GM12878 (cell line): ENCODE results near the gene POGLUT3. TPM values are rescaled to one million over a fixed set of nuclear protein-coding genes. Genes with fewer than 3 reads are reported as not detected.

Experiments
- ATAC-seq: fragments of 200-7000 bp; cut with Tn5 transposase; 3 replicates; pipeline ENCODE4 v1.9.1; 2020; ENCODE audit warnings: mild to moderate bottlenecking, moderate library complexity
- BruUV-seq: library from RNA; stranded (reverse); fragments of 400-500 nt; replicated peaks from 2 replicates; lab custom pipeline; 2021; lab: Mats Ljungman, UMichigan
- CTCF ChIA-PET: fragments of 300-600 bp; sonication (Branson Sonifier 250); formaldehyde crosslinking; extraction: SDS; loops from one replicate; lab custom pipeline; 2021; ENCODE audit warnings: inconsistent platforms; lab: Yijun Ruan, JAX
- POLR2A ChIA-PET: fragments of 350-600 bp; formaldehyde crosslinking; extraction: SDS; loops from one replicate; lab custom pipeline; 2021; ENCODE audit warnings: inconsistent platforms; lab: Charles Lee
- RAD21 ChIA-PET: fragments of 300-600 bp; sonication (Branson Sonifier 250); formaldehyde crosslinking; loops from one replicate; lab custom pipeline; 2023; ENCODE audit warnings: antibody characterized with exemption; ENCODE audit not compliant: unreplicated experiment; lab: Charles Lee
- SMC1A ChIA-PET: fragments of 300-600 bp; sonication (Branson Sonifier 250); formaldehyde crosslinking; loops from one replicate; lab custom pipeline; 2023; ENCODE audit not compliant: unreplicated experiment, uncharacterized antibody; lab: Charles Lee
- DNase-seq: peaks from one replicate; pipeline ENCODE4 v3.0.0-alpha.2; 2011; ENCODE audit warnings: low read depth, low spot score
- FAIRE-seq: peaks from 3 replicates; lab custom pipeline; 2011; peaks lifted over from hg19 to GRCh38; lab: Jason Lieb, UNC
- H2AFZ ChIP-seq: 2 replicates; pipeline ENCODE4 v1.6.0; 2011; ENCODE audit warnings: low read depth, low read length, control low read depth; ENCODE audit not compliant: control insufficient read depth
- H3K27ac ChIP-seq: 2 replicates; pipeline ENCODE4 v1.5.1; 2011; ENCODE audit warnings: control low read depth; ENCODE audit not compliant: control insufficient read depth, insufficient read depth
- H3K27me3 ChIP-seq, 2 experiments: replicated peaks in 1 of 2; 2 replicates each; pipeline versions ENCODE4 v1.6.0 to v1.6.1; 2011; ENCODE audit warnings: low read length in 1 of 2; ENCODE audit not compliant: control insufficient read depth in 2 of 2, insufficient read depth in 2 of 2
- H3K36me3 ChIP-seq, 2 experiments: 2 replicates each; pipeline ENCODE4 v1.5.1; 2011; ENCODE audit warnings: low read length in 1 of 2; ENCODE audit not compliant: control insufficient read depth in 2 of 2, insufficient read depth in 2 of 2
- H3K4me1 ChIP-seq: 2 replicates; pipeline ENCODE4 v1.6.1; 2011; ENCODE audit warnings: mild to moderate bottlenecking, low read length, moderate library complexity, mixed read lengths; ENCODE audit not compliant: control insufficient read depth, insufficient read depth
- H3K4me2 ChIP-seq: 2 replicates; pipeline ENCODE4 v1.6.0; 2011; ENCODE audit warnings: control low read depth; ENCODE audit not compliant: control insufficient read depth, insufficient read depth
- H3K4me3 ChIP-seq: fragments of 200-600 bp; sonication (generic); 2 replicates; pipeline ENCODE4 v1.5.1; 2016
- H3K79me2 ChIP-seq: 2 replicates; pipeline ENCODE4 v1.6.0; 2011; ENCODE audit warnings: low read length; ENCODE audit not compliant: control insufficient read depth, insufficient read depth
- H3K9ac ChIP-seq: 2 replicates; pipeline ENCODE4 v1.8.0; 2011; ENCODE audit warnings: low read length, control low read depth, mixed read lengths; ENCODE audit not compliant: control insufficient read depth, insufficient read depth
- H3K9me3 ChIP-seq: replicated peaks from 3 replicates; pipeline ENCODE4 v1.5.1; 2011; ENCODE audit warnings: mild to moderate bottlenecking, low read length; ENCODE audit not compliant: control insufficient read depth, insufficient read depth
- H4K20me1 ChIP-seq: 2 replicates; pipeline ENCODE4 v1.6.0; 2011; ENCODE audit not compliant: control insufficient read depth, insufficient read depth
- BCL11A ChIP-seq: IDR thresholded peaks from 2 replicates; pipeline ENCODE4 v1.6.1; 2011; ENCODE audit warnings: low read depth, low read length
- CHD2 ChIP-seq: IDR thresholded peaks from 2 replicates; pipeline ENCODE4 v1.6.1; 2011; ENCODE audit warnings: low read depth, low read length, improper control_type of control experiment, borderline replicate concordance
- EGR1 ChIP-seq, 2 experiments: IDR thresholded peaks; 1 replicate in 1 of 2; 2 replicates in 1 of 2; pipeline ENCODE4 v1.6.1; 2011 to 2012; ENCODE audit warnings: low read depth in 2 of 2, low read length in 2 of 2, borderline replicate concordance in 1 of 2, mild to moderate bottlenecking in 1 of 2, moderate library complexity in 1 of 2
- ETV6 ChIP-seq, 2 experiments: fragments of 450-650 bp in 1 of 2; IDR thresholded peaks in 1 of 2; conservative IDR thresholded peaks in 1 of 2; 2 replicates each; pipeline ENCODE4 v1.6.1; 2014; ENCODE audit warnings: antibody characterized with exemption in 1 of 2, borderline replicate concordance in 1 of 2, low read depth in 1 of 2, mild to moderate bottlenecking in 1 of 2, moderate library complexity in 1 of 2
- KAT2A ChIP-seq: conservative IDR thresholded peaks from 2 replicates; pipeline ENCODE4 v1.6.1; 2011; ENCODE audit warnings: low read depth, low read length; ENCODE audit not compliant: control insufficient read depth
- MEF2A ChIP-seq: IDR thresholded peaks from 2 replicates; pipeline ENCODE4 v1.6.1; 2011; ENCODE audit warnings: low read depth, mild to moderate bottlenecking, low read length, moderate library complexity; ENCODE audit not compliant: insufficient read depth
- POLR2AphosphoS2 ChIP-seq: IDR thresholded peaks from 2 replicates; pipeline ENCODE4 v1.6.1; 2011; ENCODE audit warnings: low read depth, mild to moderate bottlenecking, low read length, improper control_type of control experiment, moderate library complexity
- STAT3 ChIP-seq: IDR thresholded peaks from 2 replicates; pipeline ENCODE4 v1.6.1; 2011; ENCODE audit warnings: low read depth, low read length, improper control_type of control experiment
- YY1 ChIP-seq: IDR thresholded peaks from 2 replicates; pipeline ENCODE4 v1.6.1; 2011; ENCODE audit warnings: low read depth, mild to moderate bottlenecking, low read length
- WGBS: methylation state at CpG from one replicate; pipeline ENCODE4 v1.1.6; 2016; ENCODE audit warnings: low lambda C conversion rate; ENCODE audit not compliant: insufficient replicate concordance, insufficient coverage; ENCODE audit errors: missing lambda C conversion rate; 5-methylcytosine and 5-hydroxymethylcytosine counted together
- in situ Hi-C: fragments of 300-500 bp; cut with MboI; formaldehyde crosslinking; loops from 9 replicates; pipeline ENCODE4 v1.14.3; 2018; ENCODE audit warnings: mixed read lengths
- intact Hi-C: fragments of 100-400 bp; cut with micrococcal nuclease; formaldehyde crosslinking; loops from one replicate; pipeline ENCODE4 v1.14.2; 2022; ENCODE audit not compliant: unreplicated experiment
- polyA plus RNA-seq, 11 experiments: library from polyadenylated mRNA; depleted of rRNA in 4 of 11; unstranded in 6 of 11; stranded (reverse) in 5 of 11; fragments of >200 nt; fragmentation: Nextera tagmentation in 4 of 11; fragmentation: Illumina TruSeq in 1 of 11; extraction: Ambion mirVana in 4 of 11; extraction: Trizol in 1 of 11; gene quantifications; 1 replicate in 1 of 11; 2 replicates in 10 of 11; pipeline versions ENCODE4 v1.2.1 to v1.2.3, GENCODE V29; 2011 to 2016; ENCODE audit warnings: inconsistent platforms in 2 of 11, missing spikeins in 2 of 11, low read depth in 1 of 11
- total RNA-seq, 4 experiments: library from RNA; depleted of rRNA in 3 of 4; stranded (reverse); fragments of >200 nt in 3 of 4; fragmentation: Illumina TruSeq in 1 of 4; extraction: Trizol in 1 of 4; gene quantifications; 2 replicates each; pipeline versions ENCODE4 v1.2.1 to v1.2.3, GENCODE V29; 2013 to 2021
- TF ChIP-seq, protein P1 (sequence below): fragments of 450-650 bp; IDR thresholded peaks from 2 replicates; pipeline ENCODE4 v1.6.1; 2018; ENCODE audit warnings: mild to moderate bottlenecking, low read depth, moderate library complexity; ENCODE audit not compliant: partially characterized antibody
- TF ChIP-seq, protein P2 (sequence below): fragments of 450-650 bp; IDR thresholded peaks from 2 replicates; pipeline ENCODE4 v1.6.1; 2016; ENCODE audit warnings: mild to moderate bottlenecking, moderate library complexity, borderline replicate concordance
- TF ChIP-seq, protein P3 (sequence below): fragments of 450-650 bp; IDR thresholded peaks from 2 replicates; pipeline ENCODE4 v1.6.1; 2017; ENCODE audit warnings: mild to moderate bottlenecking, moderate library complexity

Gene POGLUT3
- total and polyA plus RNA-seq, 10 of the 15 experiments (the other 5 are each of a cell fraction or from before 2014, with no cell fraction given), result 3.7 to 21.5 (median 12.9) TPM

GRCh38 chr11:108500721-108501120 is 2.5 kb upstream of the POGLUT3 start:
- intact Hi-C loops (no loop called here), in situ Hi-C loops (no loop called here)
- DNase-seq (no peak), FAIRE-seq (no peak), ATAC-seq (no peak)
- RAD21 ChIA-PET, result no interaction called here
- no peak overlapping the region for H3K27ac ChIP-seq
- H3K36me3 ChIP-seq, result no peaks in the 10 kb centered on the region
- no peaks in the 10 kb centered on the region for H4K20me1 ChIP-seq
- SMC1A ChIA-PET, result interaction anchor here (0.8 to 1.0 kb wide), 2 partner anchors 29 to 146 kb away, joined by 3 to 4 read pairs; no protein-coding TSS in a partner anchor
- POLR2A ChIA-PET, result interaction anchor here (1.0 kb wide), 1 partner anchor 571 kb away, joined by 4 read pairs; no protein-coding TSS in a partner anchor
- no peak overlapping the region for H3K4me3 ChIP-seq
- CTCF ChIA-PET, result interaction anchor here (0.6 to 1.2 kb wide), 2 partner anchors 9 to 135 kb away, joined by 3 to 5 read pairs; no protein-coding TSS in a partner anchor
- peaks cover 8% of the 10 kb centered on the region for H3K79me2 ChIP-seq
- H3K4me1 ChIP-seq, result no peaks in the 10 kb centered on the region
- H3K9ac ChIP-seq, result no peak overlapping the region
- WGBS, result 63% methylated on average over 2 of the region's 2 CpGs
- H3K4me2 ChIP-seq, result no peak overlapping the region
- no peak overlapping the region for H2AFZ ChIP-seq
- H3K9me3 ChIP-seq, result no peaks in the 10 kb centered on the region
- H3K27me3 ChIP-seq, result no peaks in the 10 kb centered on the region
- BruUV-seq, result no TSS peak
- TF ChIP-seq, protein P1, sequence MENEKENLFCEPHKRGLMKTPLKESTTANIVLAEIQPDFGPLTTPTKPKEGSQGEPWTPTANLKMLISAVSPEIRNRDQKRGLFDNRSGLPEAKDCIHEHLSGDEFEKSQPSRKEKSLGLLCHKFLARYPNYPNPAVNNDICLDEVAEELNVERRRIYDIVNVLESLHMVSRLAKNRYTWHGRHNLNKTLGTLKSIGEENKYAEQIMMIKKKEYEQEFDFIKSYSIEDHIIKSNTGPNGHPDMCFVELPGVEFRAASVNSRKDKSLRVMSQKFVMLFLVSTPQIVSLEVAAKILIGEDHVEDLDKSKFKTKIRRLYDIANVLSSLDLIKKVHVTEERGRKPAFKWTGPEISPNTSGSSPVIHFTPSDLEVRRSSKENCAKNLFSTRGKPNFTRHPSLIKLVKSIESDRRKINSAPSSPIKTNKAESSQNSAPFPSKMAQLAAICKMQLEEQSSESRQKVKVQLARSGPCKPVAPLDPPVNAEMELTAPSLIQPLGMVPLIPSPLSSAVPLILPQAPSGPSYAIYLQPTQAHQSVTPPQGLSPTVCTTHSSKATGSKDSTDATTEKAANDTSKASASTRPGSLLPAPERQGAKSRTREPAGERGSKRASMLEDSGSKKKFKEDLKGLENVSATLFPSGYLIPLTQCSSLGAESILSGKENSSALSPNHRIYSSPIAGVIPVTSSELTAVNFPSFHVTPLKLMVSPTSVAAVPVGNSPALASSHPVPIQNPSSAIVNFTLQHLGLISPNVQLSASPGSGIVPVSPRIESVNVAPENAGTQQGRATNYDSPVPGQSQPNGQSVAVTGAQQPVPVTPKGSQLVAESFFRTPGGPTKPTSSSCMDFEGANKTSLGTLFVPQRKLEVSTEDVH, result no peak
- no peak for TF ChIP-seq BCL11A
- no peak for TF ChIP-seq MEF2A
- no peak for TF ChIP-seq YY1
- TF ChIP-seq, protein P2, sequence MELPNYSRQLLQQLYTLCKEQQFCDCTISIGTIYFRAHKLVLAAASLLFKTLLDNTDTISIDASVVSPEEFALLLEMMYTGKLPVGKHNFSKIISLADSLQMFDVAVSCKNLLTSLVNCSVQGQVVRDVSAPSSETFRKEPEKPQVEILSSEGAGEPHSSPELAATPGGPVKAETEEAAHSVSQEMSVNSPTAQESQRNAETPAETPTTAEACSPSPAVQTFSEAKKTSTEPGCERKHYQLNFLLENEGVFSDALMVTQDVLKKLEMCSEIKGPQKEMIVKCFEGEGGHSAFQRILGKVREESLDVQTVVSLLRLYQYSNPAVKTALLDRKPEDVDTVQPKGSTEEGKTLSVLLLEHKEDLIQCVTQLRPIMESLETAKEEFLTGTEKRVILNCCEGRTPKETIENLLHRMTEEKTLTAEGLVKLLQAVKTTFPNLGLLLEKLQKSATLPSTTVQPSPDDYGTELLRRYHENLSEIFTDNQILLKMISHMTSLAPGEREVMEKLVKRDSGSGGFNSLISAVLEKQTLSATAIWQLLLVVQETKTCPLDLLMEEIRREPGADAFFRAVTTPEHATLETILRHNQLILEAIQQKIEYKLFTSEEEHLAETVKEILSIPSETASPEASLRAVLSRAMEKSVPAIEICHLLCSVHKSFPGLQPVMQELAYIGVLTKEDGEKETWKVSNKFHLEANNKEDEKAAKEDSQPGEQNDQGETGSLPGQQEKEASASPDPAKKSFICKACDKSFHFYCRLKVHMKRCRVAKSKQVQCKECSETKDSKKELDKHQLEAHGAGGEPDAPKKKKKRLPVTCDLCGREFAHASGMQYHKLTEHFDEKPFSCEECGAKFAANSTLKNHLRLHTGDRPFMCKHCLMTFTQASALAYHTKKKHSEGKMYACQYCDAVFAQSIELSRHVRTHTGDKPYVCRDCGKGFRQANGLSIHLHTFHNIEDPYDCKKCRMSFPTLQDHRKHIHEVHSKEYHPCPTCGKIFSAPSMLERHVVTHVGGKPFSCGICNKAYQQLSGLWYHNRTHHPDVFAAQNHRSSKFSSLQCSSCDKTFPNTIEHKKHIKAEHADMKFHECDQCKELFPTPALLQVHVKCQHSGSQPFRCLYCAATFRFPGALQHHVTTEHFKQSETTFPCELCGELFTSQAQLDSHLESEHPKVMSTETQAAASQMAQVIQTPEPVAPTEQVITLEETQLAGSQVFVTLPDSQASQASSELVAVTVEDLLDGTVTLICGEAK, result no peak
- TF ChIP-seq, protein P3, sequence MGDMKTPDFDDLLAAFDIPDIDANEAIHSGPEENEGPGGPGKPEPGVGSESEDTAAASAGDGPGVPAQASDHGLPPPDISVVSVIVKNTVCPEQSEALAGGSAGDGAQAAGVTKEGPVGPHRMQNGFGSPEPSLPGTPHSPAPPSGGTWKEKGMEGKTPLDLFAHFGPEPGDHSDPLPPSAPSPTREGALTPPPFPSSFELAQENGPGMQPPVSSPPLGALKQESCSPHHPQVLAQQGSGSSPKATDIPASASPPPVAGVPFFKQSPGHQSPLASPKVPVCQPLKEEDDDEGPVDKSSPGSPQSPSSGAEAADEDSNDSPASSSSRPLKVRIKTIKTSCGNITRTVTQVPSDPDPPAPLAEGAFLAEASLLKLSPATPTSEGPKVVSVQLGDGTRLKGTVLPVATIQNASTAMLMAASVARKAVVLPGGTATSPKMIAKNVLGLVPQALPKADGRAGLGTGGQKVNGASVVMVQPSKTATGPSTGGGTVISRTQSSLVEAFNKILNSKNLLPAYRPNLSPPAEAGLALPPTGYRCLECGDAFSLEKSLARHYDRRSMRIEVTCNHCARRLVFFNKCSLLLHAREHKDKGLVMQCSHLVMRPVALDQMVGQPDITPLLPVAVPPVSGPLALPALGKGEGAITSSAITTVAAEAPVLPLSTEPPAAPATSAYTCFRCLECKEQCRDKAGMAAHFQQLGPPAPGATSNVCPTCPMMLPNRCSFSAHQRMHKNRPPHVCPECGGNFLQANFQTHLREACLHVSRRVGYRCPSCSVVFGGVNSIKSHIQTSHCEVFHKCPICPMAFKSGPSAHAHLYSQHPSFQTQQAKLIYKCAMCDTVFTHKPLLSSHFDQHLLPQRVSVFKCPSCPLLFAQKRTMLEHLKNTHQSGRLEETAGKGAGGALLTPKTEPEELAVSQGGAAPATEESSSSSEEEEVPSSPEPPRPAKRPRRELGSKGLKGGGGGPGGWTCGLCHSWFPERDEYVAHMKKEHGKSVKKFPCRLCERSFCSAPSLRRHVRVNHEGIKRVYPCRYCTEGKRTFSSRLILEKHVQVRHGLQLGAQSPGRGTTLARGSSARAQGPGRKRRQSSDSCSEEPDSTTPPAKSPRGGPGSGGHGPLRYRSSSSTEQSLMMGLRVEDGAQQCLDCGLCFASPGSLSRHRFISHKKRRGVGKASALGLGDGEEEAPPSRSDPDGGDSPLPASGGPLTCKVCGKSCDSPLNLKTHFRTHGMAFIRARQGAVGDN, result no peak
- TF ChIP-seq CHD2, result no peak
- TF ChIP-seq POLR2AphosphoS2, result no peak
- TF ChIP-seq KAT2A, result no peak
- TF ChIP-seq EGR1 (IDR thresholded peaks at IDR 0.05; ENCODE audit: borderline replicate concordance in 1 of 2, low read depth in 2 of 2, low read length in 2 of 2), result no peak
- TF ChIP-seq ETV6 (conservative IDR thresholded peaks at IDR 0.05 in 1 of 2, IDR thresholded peaks at IDR 0.05 in 1 of 2; ENCODE audit: borderline replicate concordance in 1 of 2, low read depth in 1 of 2), result no peak
- TF ChIP-seq STAT3, result no peak
